Adrenal gland (tissue), 5 donors: ENCODE results near the gene GEMIN5.

Experiments used
- CTCF ChIP-seq, 6 experiments: fragments of 450-650 bp in 4 of 6; fragments of 200-600 bp in 2 of 6; sonication (generic) in 1 of 6; IDR thresholded peaks; 1 replicate in 5 of 6; 2 replicates in 1 of 6; pipeline versions ENCODE4 v1.5.1 to v1.8.0; 2016 to 2021; ENCODE audit warnings: antibody characterized with exemption in 6 of 6, mild to moderate bottlenecking in 2 of 6, moderate library complexity in 1 of 6
- POLR2A ChIP-seq, 2 donors: fragments of 450-650 bp; IDR thresholded peaks; one replicate each; pipeline ENCODE4 v1.6.1; 2017; ENCODE audit warnings: antibody characterized with exemption in 2 of 2, mild to moderate bottlenecking in 2 of 2, moderate library complexity in 1 of 2
- donor health status: DM: no; HTN: no; CAD: no.

DNA sequence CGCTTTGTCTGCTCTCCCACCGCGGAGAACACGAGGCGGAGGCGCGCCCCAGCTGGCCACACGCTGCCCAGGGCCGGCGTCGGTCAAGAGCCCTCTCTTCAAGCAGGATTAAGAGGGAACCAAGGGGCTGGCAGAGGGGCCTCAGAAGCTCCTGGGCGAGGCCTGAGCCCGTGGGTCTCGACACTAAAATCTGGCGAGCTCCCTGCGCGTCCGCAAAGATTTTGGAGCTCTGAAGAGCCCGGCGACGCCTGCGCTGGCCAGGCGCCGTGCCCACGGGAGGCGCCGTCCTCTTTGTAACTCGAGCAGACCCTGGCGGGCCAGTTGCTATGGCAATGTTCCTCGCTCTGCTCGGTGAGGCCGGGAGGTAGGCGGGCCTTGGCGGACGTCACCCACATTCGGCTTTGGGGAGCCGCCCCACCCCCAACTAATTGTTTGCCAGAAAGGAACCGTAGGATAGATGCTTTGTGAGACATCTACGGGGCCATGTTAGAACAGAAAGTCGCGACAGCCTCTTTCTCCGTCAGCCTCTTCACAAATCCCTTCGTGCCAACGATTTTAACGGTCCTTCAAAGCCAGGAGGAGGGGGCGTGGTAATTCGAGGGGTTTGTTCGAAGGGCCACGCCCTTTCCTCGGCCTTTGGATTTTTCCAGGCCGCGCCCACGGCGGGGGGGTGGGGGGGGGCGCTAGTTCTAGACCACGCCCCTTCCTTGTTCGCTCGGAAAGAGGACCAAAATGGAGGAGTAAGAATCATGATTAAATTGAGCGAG lies 80.3 kb downstream of the GEMIN5 start:
- peak in 1 of 2 donors; percentile 87 for TF ChIP-seq POLR2A (IDR thresholded peaks at IDR 0.05)
- TF ChIP-seq CTCF (IDR thresholded peaks at IDR 0.05): peak in 2 of 6 experiments; percentile 14 to 15
